Osteoblast (primary cell): ENCODE data around the gene PPARG. TPM values are rescaled to one million over a fixed set of nuclear protein-coding genes. Genes with fewer than 3 reads are reported as not detected.

Source experiments
- DNase-seq: peaks from one replicate; pipeline ENCODE4 v3.0.0; 2011; ENCODE audit warnings: low spot score, mixed read lengths; ENCODE audit not compliant: insufficient read length; ENCODE audit errors: missing footprints
- H2AFZ ChIP-seq: 2 replicates; pipeline ENCODE4 v1.6.0; 2011; ENCODE audit warnings: mild to moderate bottlenecking, low read length
- H3K27ac ChIP-seq: 2 replicates; pipeline ENCODE4 v1.5.1; 2011; ENCODE audit warnings: mild to moderate bottlenecking, low read depth, low read length, moderate library complexity
- H3K27me3 ChIP-seq: 2 replicates; pipeline ENCODE4 v1.6.0; 2012; ENCODE audit warnings: mild to moderate bottlenecking, control low read depth, inconsistent platforms, low read length, moderate library complexity; ENCODE audit not compliant: insufficient read depth
- H3K36me3 ChIP-seq: 2 replicates; pipeline ENCODE4 v1.5.1; 2011; ENCODE audit warnings: mild to moderate bottlenecking, low read length, control low read depth, moderate library complexity; ENCODE audit not compliant: insufficient read depth
- H3K4me1 ChIP-seq: 2 replicates; pipeline ENCODE4 v1.5.1; 2011; ENCODE audit warnings: mild to moderate bottlenecking, low read length, control low read depth, moderate library complexity; ENCODE audit not compliant: insufficient read depth
- H3K4me2 ChIP-seq: 2 replicates; pipeline ENCODE4 v1.6.0; 2011; ENCODE audit warnings: mild to moderate bottlenecking, low read length; ENCODE audit not compliant: insufficient read depth
- H3K4me3 ChIP-seq: fragments of 200-600 bp; sonication (generic); 3 replicates; pipeline ENCODE4 v1.5.1; 2012; ENCODE audit warnings: mild to moderate bottlenecking, low read length, inconsistent platforms; ENCODE audit not compliant: insufficient read depth
- H3K79me2 ChIP-seq: 2 replicates; pipeline ENCODE4 v1.6.0; 2012; ENCODE audit warnings: mild to moderate bottlenecking, low read length, control low read depth, inconsistent platforms; ENCODE audit not compliant: insufficient read depth
- H3K9me3 ChIP-seq: 2 replicates; pipeline ENCODE4 v1.5.1; 2011; ENCODE audit warnings: low read depth, low read length, control low read depth
- H4K20me1 ChIP-seq: 2 replicates; pipeline ENCODE4 v1.6.0; 2012; ENCODE audit warnings: mild to moderate bottlenecking, low read length, control low read depth; ENCODE audit not compliant: insufficient read depth
- CTCF ChIP-seq: IDR thresholded peaks from 2 replicates; pipeline ENCODE4 v1.5.1; 2011; ENCODE audit warnings: mild to moderate bottlenecking, low read depth, low read length, moderate library complexity; ENCODE audit errors: extremely low read depth
- total RNA-seq: library from RNA; depleted of rRNA; stranded (reverse); fragments of >200 nt; gene quantifications from 2 replicates; pipeline ENCODE4 v1.2.3, GENCODE V29; 2012

The PPARG gene
- total RNA-seq, 1 donor: 7.2 TPM

GRCh38 chr3:12443781-12444522 is 155.1 kb downstream of the PPARG start:
- Histone ChIP-seq H3K4me3 (no peak overlapping the region), H3K9me3 (no peaks in the 10 kb centered on the region), H3K4me1 (peaks cover 10% of the 10 kb centered on the region), H4K20me1 (no peaks in the 10 kb centered on the region), H3K36me3 (no peaks in the 10 kb centered on the region), H2AFZ (no peak overlapping the region), H3K27ac (no peak overlapping the region), H3K4me2 (no peak overlapping the region), H3K27me3 (peaks cover 2% of the 10 kb centered on the region), H3K79me2 (no peaks in the 10 kb centered on the region)
- DNase-seq: peak; percentile 14
- no peak for TF ChIP-seq CTCF

- Histone ChIP-seq H4K20me1 (no peaks in the 10 kb centered on the region), H3K36me3 (no peaks in the 10 kb centered on the region), H3K4me3 (no peak overlapping the region), H3K9me3 (no peaks in the 10 kb centered on the region), H3K4me1 (peaks cover 10% of the 10 kb centered on the region), H3K27me3 (peaks cover 2% of the 10 kb centered on the region), H3K4me2 (no peak overlapping the region), H3K27ac (no peak overlapping the region), H2AFZ (no peak overlapping the region), H3K79me2 (no peaks in the 10 kb centered on the region)
- TF ChIP-seq CTCF: no peak
- DNase-seq: peak; percentile 45
These were observed 156.0 kb downstream of the PPARG start for GRCh38 chr3:12444582-12445471.

- Histone ChIP-seq H3K4me1 (peaks cover 9% of the 10 kb centered on the region), H3K36me3 (no peaks in the 10 kb centered on the region), H3K27ac (no peak overlapping the region), H3K79me2 (no peaks in the 10 kb centered on the region), H3K4me3 (no peak overlapping the region), H3K9me3 (no peaks in the 10 kb centered on the region), H4K20me1 (no peaks in the 10 kb centered on the region), H2AFZ (no peak overlapping the region), H3K4me2 (no peak overlapping the region), H3K27me3 (peaks cover 2% of the 10 kb centered on the region)
- peak; percentile 55 for DNase-seq
- TF ChIP-seq CTCF: no peak
These were observed 156.8 kb downstream of the PPARG start for GRCh38 chr3:12445523-12446240.

GRCh38 chr3:12446298-12446697 is 157.4 kb downstream of the PPARG start:
- no peak overlapping the region for H3K4me3 ChIP-seq
- H3K27ac ChIP-seq: no peak overlapping the region
- TF ChIP-seq CTCF: no peak
- DNase-seq: no peak
- no peaks in the 10 kb centered on the region for H3K9me3 ChIP-seq
- no peaks in the 10 kb centered on the region for H3K79me2 ChIP-seq
- no peaks in the 10 kb centered on the region for H3K36me3 ChIP-seq
- H4K20me1 ChIP-seq: no peaks in the 10 kb centered on the region
- peaks cover 3% of the 10 kb centered on the region for H3K4me1 ChIP-seq
- H2AFZ ChIP-seq: no peak overlapping the region
- H3K4me2 ChIP-seq: no peak overlapping the region
- peaks cover 2% of the 10 kb centered on the region for H3K27me3 ChIP-seq
